ENCODE data around the gene TOR2A.
"Not testable (repeated sequence)": the region's sequence is repeated elsewhere in the genome, so short reads cannot be mapped to it uniquely, and the experiment has no call there.

TOR2A gene

DNA sequence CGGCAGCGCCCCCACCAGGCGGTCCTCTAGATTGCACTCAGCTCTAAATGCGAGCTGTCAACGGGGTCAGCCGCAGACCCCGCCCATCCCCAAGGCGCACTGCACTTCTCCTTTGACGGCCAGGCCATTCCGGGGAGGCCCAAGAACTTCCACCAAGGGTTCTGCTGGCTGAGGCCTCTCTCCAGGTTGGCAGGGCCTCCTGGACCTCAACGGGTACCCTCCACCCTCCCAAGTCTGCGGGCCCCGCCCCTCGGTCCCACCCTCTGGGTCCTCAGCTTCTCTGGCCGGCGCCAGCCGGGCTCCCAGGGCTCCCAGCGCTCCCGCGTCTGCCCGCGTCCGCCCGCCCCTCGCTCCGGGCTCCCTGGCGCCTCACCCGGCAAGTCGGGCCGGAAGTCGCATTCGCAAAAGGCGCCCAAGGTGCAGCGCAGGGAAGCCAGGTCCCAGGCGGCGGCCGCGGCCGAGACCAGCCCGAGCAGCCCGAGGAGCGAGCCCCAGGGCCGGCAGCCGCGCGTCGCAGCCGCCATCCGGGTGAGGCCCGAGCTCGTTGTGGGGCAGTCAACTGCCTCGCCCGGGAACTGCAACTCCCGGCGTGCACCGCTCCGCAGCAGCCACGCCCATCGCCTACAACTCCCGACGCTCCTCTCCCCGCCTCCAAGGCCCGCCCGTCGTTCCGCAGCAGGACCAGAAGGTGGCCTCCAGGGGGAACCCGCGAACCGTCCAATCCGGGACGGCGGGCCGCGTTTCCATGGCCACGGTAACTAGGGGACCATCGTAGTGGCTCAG is at the start of gene TOR2A:
TSS of gene TOR2A (minus strand) at position 548 of the 783 bp plus-strand sequence. CDS start at position 524, 24 bp downstream.
- DNase-seq, result peak; percentile 96

DNA sequence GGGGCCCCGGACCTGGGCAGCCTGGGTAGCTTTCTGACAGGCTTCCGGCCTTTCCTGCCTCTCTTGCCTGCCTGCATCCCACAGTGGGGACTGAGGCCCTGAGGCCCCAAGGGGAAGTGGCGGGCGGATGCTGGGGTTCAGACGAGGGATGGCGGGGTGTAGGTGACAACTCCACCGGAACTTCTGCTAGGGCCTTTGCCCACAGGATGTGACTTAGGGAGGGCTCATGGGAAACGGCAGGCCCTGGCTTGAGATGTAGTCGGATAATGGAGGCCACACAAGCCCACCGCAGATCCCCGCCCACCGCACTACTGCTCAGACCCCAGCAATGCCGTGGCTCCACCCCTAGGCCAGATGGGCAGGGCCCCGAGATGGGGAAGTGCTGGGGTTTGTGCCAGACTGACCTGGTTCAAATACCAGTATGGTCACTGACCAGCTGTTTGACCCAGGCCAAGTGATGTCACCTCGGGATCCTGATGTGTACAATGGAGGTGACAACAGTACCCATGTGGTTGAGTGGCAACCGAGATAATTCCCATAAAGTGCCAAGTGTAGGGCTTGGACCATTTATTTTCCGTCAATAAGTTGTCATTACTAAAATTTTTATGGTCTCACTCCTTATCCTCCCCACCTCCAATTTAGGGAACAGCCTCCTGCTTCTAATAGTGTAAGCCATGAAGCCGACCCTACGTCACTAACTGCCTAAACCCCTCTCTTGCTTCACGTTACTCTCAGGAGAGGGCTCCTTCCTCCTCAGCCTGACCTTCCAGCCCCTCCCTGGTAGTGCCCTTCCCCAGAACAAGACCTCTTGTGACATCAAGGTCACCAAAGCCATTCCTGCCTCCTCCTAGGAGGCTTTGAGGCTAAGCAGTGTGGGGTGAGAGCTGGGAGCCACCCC is 48.3 kb upstream of the TOR2A start:
- DNase-seq, result peak; percentile 100

DNA sequence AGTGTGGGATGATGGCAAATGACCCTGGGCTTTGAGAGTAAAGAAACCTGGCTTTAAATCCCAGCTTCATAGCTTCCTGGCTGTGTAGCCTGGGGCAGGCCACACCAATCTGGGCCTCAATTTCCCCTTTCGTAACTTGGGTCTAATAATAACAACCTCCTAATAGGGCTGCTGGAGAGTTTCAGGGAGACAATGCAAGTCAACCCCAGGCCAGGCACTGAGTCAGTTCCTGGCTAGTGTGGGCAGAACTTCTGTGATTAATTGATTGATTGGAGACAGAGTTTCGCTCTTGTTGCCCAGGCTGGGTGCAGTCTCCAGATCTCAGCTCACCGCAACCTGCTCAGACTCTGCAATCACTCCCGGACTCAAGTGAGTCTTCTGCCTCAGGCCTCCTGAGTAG is 46.7 kb upstream of the TOR2A start:
- DNase-seq, result no peak

DNA sequence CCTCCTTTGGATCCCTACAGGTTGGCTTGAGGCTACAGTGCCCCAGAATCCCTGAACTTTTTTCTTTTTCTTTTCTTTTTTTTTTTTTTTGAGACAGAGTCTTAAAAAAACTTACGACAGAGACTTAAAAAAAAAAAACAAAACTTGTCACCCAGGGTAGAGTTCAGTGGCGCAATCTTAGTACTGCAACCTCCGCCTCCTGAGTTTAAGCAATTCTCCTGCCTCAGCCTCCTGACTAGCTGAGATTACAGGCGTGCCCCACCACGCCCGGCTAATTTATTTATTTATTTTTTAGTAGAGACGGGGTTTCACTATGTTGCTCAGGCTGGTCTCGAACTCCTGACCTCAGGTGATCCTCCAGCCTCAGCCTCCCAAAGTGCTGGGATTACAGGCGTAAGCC is 45.8 kb upstream of the TOR2A start:
- not testable (repeated sequence) for DNase-seq

DNA sequence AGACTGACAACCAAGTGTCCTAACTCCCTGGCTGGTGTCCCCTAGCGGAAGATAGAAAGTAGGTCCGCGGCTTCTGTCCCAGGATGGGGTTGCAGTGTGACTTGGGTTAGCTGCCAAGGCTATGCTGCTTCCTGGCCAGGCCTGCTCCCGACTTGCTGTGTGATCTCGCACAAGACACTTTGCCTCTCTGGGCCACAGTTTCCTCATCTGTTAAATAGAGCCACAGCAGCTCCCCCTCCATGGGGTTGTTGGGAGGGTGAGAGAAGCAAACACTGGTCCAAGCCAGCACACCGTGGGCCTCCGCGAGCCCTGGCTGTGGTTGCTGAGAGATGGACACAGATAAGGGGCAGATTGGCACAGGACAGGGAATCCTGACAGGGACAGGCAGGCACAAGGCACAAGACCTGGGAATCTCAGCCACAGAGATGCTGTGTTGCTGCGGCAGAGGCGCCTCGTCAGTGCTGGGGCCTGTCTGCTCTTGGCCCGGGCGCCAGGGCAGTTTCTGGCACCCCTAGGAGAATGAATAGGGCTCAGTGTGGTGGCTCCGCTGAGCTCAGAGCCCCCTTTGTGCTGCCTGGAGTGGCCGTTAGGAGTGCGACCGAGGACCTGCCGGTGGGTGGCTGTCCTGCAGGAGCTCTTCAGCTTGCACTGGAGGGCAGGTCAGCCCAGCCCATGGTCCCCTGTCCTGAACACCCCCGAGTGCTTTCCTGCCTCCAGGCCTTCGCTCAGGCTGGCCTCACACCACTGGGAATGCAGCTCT is 45.2 kb upstream of the TOR2A start:
- DNase-seq, result no peak

DNA sequence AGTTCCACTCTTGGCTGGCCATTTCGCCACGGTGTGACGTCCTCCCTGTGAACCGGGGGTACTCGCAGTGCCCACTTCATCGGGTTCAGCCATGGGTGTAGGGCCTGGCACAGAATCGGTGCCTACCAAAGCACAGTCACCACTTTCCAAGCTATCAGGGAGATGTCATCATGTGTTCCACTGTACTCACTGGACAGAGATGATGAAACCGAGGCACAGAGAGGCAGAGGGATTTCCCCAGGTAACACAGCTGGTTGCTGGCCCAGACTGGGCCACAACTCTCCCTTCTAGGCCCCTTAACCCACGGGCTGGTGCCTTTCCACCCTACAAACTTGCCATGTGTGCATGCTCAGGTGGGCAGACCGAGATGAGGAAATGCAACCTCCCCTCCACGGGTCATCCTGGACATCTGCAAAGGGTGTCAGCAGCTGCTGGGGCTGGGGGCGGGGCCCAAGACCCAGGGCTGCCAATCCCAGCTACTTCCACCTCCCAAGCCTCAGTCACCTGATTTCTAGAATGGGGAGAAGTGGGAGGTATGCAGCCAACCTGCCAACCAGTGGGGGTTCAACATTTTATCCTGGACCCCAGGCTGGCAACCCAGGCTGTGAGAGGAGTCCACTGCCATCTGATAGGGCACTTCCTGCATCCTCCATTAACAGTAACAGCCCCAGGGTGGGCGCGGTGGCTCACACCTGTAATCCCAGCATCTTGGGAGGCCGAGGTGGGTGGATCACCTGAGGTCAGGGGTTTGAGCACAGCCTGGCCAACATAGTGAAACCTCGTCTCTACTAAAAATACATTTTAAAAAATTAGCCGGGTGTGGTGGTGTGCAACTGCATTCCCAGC is 44.3 kb upstream of the TOR2A start:
- DNase-seq, result peak; percentile 37

DNA sequence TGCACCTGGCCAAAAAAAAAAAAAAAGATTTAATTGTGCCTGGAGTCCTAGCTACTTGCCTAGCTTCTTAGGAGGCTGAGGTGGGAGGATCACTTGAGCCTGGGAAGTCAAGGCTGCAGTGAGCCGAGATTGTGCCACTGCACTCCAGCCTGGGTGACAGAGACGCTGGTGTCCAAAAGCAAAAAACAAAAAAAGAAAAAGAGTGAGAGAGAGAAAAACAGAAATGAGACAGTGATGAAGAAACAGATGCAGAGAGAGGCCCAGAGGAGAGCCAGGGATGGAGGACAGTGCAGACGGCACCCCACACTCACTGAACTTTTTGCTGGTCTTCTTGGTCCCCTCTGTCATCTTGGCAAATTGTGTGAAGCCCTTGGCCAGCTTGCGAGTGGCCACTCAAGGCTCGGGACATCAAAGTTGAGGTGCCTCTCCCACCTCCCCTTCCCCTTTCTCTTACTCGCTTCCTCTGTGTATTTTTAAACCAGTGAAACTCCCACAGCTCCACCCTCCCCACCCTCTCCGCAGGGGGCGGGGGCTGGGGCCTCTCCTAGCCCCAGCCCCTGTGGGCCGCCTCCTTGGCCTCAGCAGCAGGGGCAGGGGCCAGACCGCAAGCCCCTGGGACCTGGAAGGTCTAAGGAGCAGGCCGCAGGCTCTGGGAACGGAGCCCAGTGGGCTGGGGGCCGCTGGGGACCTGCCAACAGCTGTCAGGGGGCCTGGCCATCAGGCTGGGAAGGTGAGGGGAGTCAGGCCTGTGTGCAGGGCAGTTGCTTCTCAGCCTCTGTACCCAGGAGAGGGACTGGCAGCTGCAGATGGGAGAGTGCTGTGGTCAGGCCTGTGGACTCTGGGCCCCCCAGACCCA is 43.4 kb upstream of the TOR2A start, which contains the start of gene SH2D3C:
TSS of gene SH2D3C (minus strand) at position 387 of the 856 bp plus-strand sequence. CDS start at position 348, 39 bp downstream.
- DNase-seq, result peak; percentile 81

DNA sequence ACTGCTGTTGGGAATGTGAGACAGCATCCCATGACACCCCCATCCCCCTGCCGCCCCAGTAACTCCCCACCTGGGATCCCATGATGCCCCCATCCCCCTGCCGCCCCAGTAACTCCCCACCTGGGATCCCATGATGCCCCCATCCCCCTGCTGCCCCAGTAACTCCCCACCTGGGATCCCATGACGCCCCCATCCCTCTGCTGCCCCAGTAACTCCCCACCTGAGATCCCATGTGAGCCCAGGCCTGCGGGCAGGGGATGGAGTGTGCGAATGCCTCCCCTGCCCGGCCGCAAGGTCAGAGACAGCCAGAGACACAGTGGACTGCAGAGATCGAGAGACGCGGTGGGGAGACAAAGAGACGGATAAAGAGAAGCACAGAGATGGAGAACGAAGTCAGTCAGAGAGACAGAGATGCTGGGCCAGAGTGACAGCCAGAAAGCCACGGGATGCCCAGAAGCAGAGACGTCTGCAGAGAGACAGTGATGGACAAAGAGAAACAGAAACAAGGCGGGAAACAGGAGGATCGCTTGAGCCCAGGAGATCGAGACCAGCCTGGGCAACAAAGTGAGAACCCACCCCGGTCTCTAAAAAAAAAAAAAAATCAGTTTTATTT is 42.4 kb upstream of the TOR2A start:
- no peak for DNase-seq

DNA sequence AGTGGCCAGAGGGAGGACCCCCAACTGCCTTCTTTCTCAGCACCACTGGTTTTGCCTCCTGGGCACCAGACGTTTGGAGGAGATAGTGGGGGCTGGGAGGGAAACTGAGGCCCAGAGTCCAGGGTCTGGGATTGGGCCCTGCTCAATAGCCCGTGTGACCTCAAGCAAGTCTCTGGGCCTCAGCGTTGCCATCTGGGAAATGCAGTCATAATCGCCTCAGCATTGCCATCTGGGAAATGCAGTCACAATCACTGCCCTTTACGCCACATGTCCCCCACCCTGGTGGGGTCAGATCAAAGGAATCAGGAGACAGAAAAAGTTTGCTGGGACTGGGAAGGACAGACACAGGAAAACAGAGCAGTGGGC is 41.8 kb upstream of the TOR2A start:
- no peak for DNase-seq

DNA sequence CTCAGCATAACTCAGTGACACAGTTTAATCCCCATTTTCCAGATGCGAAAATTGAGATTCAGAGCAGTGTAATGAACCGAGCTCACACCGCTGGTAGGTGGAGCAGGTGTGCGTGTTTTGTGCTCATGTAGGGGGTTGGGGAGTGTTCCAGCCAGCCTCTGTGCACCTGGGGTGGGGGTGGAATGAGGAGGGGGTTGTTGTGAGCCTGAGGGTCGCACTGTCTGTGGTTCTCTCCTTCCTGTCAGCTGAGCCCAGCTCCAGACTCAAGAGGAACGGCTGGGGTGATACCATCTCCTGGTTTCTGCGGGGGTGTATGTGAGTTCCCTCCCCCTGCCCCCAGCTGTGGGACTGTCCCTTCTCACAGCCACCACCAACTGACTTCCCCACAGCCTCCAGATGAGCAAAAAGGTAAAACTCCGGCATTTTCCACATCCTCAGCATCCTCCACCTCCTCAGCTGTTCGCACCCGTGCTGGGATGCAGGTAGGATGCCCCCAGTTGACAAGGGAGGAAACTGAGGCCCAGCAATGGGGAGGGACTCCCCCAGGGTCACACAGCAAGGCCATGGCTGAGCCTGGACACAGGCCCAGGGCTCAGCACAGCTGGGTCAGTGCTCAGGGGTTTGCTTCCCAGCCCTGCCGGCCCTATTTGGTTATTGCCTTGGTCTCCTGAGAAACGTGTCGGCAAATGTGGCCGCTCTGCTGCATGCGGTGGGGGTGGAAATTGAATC is 41.3 kb upstream of the TOR2A start:
- DNase-seq, result peak; percentile 74

DNA sequence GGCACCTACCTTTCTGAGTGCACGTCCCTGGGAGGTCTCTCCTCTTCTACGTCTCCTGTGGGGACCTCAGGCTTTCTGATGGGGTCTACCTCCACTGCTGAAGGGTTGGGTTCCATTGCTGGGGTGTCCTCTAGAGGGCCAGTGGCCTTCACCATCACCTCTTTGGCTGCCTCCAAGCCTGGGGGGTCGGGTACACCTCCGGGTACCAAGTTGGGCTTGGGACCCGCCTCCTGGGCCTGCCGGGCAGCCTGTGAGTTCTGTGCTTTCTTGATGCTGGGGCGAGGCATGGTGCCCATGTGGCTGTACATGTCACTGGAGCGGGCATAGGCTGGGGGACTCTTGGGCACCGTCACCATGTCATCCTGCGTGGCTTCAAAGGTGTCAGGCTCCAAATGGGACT is 38.9 kb upstream of the TOR2A start:
- DNase-seq, result no peak

DNA sequence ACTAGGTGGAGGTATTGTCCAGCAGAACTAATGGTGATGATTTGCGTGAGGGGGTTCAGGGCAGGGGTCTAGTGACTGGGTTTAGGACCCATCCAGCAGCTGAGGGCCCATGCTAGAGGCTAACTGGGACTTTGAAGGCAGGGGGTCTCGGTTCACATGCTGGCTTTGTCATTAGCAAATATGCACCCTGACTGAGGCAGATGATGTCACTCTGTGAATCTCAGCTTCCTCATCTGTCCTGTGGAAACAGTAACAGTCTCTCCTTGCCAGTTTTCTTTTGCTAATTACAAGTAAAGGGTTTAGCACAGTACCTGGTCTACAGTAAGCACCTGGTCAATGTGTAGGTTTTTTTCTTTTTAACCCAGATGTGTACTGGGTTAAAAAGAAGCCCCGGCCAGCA is 38.2 kb upstream of the TOR2A start:
- no peak for DNase-seq

DNA sequence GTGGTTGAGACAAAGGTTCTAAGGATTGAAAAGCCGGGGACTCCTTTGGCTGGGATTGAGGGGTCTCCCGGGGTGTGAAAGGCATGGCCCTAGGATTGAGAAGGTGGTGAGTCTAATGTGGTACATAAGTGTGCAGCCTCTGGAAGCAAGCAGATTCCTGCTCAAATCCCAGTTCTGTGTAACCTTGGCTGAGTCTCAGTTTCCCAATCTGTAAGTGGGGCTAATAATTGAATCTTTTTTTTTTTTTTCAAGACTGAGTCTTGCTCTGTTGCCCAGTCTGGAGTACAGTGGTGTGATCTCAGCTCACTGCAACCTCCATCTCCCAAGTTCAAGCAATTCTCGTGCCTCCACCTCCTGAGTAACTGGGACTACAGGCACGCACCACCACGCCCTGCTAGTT is 37.5 kb upstream of the TOR2A start:
- no peak for DNase-seq

DNA sequence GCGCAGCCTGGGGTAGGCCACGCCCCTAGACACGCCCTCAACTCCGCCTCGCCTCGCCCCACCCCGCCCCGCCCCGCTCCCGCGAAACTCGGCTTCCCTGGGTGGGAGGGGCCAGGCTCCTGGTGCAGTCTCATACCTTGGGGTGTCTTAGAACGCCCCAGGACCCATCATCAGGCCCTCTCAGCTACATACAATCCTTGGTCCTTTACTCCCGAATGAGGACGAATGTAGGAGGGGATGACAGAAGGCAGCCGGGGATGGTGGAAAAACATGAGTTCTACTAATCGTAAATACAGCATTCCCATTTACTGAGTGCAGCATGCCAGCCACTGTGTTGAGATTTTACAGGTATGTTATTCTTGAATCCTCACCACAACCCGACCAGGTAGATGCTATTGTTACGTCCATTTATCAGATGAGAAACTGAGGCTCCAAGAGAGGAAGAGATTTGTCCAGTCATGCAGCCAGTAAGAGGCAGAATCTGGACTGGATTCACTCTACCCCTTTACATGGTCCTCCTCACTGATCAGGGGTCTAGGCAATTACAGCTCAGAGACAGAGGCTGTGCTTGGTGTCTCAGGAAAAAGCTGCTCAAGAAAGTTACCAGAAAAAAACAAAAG is 36.6 kb upstream of the TOR2A start:
- no peak for DNase-seq

DNA sequence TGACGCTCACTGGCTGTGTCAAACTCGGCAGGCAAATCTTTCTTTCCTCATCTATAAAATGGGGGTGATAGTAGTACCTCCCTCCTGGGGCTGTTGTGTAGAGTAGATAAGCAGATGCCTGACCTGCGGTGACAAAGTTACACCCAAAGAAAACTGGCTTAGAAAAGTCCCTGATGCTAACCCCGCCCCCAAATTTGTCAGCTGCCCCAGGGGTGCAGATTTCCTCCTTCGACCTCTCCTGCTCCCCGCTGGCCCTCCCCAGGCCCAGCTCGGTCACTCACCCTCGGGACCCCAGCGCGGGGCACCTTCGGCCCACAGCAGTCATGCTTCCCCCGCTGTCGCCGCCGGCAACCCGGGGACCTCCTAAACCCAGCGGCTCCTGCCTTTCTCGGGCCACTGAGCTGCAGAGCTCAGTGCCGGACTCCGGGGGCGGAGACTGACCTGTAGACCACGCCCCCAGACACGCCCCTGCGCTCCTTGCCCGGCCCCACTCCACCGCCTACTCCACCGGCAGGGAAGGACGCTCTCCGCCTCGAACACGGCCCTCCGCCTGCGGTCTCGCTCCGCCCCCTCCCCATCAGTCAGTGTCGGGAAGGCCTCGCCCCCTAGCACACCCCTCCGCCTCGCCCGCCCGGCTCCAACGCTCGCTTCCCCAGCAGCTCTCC is 35.9 kb upstream of the TOR2A start:
- DNase-seq, result peak; percentile 98

DNA sequence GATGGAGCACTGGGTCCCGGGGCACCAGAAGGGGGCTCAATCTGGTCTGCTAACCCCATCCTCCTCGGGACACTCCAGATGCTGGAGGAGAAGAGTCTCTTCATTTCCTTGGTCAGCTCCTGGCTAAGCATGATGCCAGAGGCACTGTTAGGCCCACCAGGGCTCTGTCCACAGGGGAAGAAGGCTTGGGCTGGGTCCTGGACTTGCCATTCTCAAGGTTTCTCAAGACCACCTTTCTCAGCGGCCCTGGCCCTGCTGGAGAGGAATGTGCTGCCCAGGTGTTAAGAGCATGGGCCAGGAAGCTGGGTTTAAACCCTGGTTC is 35.5 kb upstream of the TOR2A start:
- no peak for DNase-seq

DNA sequence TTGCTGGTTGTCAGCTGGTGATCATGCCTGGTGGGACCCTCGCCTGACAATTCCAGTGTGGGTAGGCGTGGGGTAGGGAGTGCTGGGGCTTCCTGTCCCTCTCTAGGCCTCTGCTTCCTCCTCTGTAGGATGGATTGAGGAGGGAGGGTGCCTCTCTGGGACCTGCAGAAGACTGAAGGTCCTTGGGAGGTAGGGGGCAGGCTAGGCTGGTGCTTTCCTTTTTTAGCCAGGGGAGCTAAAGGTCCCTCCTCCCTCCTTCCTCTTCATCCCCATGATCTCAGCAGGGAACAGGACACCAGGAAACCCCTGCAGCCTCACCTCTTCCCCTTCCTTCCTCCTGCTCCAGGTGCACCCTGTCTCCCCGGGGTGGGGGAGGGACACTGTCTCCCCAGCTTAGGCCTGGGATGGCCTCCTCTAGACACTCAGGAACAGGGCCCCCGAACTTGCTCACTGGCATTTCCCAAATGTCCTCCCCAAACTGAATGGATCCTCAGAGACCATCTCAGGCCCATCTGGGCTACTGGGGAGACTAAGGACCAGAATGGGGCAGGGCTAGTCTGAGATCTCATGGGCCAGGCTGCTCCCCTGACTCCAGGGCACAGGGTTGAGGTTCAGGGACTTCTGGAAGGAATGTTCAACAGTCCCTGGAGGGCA is 35.0 kb upstream of the TOR2A start:
- peak; percentile 32 for DNase-seq

DNA sequence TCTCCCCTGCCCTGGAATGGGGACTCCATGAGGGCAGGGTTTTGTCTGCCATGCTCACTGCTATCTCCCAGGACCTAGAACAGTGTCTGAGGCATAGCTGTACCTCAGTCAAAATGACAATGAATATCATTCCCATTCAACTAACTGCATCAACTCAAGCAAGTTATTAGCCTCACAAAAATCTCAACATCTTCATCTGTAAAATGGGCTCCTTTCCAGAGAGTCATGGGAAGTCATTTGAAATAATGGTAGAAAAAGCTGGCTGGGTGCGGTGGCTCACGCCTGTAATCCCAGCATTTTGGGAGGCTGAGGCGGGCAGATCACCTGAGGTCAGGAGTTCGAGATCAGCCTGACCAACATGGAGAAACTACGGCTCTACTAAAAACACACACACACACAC is 34.0 kb upstream of the TOR2A start:
- no peak for DNase-seq

DNA sequence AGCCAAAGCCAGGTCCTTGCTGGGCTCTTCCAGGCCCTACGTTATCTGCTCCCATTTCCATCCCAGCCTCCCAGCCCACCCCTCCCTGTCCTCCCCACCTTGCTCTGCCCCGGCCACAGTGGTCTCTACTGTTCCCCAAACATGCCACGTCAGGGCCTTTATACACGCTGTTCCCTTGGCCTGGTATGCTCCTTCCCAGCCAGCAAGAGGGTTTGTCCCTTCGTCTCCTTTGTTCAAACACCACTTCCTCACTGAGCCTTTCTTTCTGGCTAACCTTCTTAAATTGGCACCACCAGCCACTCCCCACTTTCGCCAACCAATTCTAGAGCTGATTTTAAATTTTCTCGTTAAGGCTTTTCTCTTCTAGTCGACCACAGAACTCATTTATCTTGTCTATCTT is 33.6 kb upstream of the TOR2A start:
- no peak for DNase-seq
